8988T (cell line): ENCODE data around the gene HAUS6.
"Not testable (repeated sequence)": the region's sequence is repeated elsewhere in the genome, so short reads cannot be mapped to it uniquely, and the experiment has no call there.

ENCODE experiments used
- DNase-seq: peaks from one replicate; pipeline ENCODE4 v3.0.0; 2011

Gene HAUS6

DNA sequence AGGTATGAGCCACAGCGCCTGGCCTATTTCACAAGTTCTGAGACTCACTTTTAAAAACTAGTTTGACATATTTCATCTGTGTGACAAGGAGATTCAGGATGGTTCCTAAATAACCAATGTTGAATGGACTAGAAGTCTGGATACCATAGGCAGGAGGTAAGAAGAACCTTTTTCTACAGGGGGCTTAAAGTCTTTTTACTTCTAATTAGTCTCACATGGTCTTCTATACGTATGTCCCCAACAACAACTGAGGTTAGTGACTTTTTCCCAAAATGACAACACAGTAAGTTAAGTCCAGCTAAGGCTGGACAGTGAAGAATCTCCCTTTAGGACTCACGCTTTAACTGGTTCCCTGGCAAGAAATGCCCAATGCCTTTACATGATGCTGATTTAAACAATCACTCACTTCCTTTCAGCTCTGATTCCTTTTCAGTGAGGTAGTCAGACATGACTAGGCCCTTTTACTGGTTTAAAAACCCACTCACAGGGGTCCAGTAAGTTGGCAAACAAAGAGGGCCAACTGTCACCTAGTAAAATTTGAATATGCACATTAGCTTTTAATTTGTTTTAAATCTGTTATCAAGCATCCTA, 12.1 kb upstream of the HAUS6 start:
- no peak for DNase-seq

DNA sequence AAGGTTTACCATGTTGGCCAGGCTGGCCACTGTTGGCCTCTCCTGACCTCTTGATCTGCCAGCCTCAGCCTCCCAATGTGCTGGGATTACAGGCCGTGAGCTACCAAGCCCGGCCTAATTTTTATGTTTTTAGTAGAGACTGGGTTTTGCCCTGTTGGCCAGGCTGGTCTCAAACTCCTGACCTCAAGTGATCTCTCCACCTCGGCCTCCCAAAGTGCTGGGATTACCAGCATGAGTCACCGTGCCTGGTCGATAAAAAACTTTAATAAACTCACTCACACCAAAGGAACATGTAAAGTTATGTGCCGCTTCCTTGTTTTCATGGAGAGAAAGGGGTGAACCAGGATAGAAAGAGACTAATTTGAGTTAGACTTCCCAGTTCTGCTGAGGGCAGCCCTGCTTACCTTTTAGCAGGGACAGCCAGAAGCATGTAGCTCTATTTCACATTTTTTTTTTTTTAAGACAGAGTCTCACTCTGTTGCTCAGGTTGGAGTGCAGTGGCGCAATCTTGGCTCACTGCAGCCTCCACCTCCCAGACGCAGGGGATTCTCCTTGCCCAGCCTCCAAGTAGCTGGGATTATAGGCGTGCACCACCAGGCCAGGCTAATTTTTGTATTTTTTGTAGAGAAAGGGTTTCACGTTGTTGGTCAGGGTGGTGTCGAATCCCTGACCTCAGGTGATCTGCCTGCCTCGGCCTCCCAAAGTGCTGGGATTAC, 11.4 kb upstream of the HAUS6 start:
- no peak for DNase-seq

DNA sequence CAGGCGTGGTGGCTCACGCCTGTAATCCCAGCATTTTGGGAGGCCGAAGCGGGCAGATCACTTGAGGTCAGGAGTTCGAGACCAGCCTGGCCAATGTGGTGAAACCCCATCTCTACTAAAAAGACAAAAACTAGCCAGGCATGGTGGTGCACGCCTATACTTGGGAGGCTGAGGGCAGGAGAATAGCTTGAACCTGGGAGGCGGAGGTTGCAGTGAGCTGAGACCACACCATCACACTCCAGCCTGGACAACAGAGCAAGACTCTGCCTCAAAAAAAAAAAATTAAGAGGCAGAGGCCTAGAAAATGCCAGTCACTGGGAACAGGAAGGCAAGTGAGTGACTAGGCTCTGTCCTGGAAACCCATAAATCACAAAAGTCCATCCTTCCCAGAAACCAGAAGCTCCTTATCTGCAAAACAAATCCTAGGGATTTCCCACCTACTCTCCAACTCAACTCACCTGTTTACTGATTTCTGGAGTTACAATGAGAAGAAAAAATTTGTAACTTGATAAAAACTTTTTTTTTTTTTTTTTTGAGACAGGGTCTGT, 10.4 kb upstream of the HAUS6 start:
- DNase-seq, result not testable (repeated sequence)

GRCh38 chr9:19108038-19108437, 5.3 kb upstream of the HAUS6 start:
- DNase-seq, result no peak

- DNase-seq, result no peak
Measured at GRCh38 chr9:19104515-19105282, 2.0 kb upstream of the HAUS6 start.

GRCh38 chr9:19102181-19102630, 498 bp downstream of the HAUS6 start:
- DNase-seq, result no peak

DNA sequence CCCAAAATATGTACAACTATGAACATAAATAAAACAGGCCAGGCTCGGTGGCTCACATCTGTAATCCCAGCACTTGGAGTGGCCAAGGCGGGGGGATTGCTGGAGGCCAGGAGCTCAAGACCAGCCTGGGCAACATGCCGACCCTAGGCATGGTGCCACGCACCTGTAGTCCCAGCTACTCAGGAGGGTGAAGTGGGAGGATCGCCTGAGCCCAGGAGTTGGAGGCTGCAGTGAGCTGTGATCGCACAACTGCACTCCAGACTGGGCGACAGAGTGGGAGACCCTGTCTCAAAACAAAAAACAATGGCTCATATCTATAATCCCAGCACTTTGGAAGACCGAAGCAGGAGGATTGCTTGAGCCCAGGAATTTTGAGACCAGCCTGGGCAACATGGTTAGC, 1.5 kb downstream of the HAUS6 start:
- no peak for DNase-seq

DNA sequence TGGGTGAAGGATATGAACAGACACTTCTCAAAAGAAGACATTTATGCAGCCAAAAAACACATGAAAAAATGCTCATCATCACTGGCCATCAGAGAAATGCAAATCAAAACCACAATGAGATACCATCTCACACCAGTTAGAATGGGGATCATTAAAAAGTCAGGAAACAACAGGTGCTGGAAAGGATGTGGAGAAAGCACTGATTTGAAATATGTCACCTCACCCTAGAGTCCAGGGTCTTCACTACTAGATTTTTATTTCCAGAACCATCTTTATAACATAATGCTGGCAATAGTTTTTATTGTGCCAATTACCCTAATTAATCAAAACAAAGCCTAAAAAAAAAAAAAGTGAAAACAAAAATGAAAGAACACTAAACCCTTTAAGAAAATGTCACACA, 5.3 kb downstream of the HAUS6 start:
- DNase-seq, result not testable (repeated sequence)

GRCh38 chr9:19087106-19088000, 15.4 kb downstream of the HAUS6 start:
- no peak for DNase-seq

DNA sequence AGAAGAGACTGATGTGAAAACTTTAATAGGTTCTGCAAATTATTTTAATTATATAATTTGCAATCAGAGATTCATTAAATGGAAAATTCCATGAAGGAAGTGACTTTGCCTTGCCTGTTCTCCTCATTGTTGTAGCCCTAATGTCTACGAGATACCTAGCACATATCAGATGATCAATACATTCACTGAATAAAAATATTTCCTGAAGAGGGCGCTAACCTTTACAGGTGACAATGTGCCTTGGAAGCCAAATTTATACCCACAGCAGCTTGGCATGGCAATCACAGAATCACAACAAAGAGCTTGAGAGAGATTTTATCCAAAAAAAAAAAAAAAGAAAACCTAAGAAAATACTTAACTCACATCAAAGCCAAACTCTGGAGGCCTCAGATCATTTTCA, 17.4 kb downstream of the HAUS6 start:
- no peak for DNase-seq

DNA sequence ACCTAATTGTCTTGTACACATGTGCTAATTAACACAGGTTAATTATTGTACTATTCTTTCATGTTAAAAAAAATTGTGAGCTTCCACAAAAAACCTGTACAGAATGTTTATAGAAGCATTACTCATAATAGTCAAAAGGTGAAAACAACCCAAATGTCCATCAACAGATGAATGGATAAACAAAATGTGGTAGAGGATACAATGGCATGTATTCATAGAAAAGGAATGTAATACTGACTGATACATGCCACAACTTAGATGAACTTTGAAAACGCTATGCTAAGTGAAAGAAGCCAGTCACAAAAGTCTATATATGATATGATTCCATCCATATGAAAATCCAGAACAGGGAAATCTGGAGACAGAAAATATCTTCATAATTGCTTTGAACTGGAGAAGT, 27.9 kb downstream of the HAUS6 start:
- DNase-seq, result no peak

- no peak for DNase-seq
Measured at GRCh38 chr9:19074229-19074628, 28.5 kb downstream of the HAUS6 start.

DNA sequence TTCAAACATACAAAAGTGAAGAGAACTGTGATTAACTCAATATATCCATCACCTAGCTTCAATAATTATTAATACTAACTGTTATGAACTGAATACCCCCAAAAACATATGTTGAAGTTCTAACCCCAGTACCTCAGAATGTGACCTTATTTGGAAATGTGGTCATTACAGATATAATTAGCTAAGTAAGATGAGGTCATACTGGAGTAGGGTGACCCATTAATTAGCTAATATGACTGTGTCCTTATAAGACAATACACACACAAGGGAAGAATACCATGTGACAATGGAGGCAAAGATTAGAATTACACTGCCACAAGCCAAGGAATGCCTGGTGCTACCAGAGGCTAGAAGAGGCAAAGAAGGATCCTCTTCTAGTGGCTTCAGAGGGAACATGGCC, 45.7 kb downstream of the HAUS6 start:
- no peak for DNase-seq

DNA sequence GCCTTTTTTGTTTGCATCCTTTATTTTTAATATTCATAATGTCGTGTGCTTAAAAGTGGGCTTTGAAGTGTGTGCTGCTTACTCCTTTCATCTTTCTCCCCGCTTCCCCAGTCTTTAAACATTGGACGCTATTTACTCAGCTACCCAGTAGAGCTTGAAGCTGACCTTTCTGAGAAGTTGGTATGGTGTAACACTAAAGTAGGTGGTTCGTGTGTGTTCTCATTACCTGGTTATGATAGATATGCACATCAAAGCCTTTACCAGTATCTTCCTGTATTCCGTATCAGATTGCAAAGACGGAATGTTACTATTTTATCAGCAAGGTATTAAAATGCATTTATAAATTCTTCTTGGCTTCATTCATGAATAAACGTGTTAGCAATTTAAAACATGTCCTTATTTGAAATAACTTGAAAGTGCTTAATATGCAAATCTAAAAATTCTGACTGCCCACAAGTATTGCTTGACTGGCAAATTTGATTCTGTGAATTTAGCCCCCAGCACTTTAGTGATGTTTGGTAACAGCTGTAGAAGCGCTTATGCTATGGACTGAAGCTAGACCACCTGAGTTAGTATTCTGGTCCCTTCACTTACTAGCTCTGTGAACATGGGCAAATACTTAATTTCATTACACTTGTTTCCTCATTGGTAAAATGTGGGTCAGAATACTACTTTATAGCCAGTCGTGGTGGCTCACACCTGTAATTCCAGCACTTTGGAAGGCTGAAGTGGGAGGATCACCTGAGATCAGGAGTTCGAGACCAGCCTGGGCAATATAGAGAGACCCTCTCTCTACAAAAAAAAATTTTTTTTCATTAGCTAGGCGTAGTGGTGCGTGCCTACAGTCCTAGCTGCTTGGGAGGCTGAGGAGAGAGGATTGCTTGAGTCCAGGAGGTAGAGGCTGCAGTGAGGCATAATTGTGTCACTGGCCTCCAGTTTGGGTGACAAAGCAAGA, 51.8 kb downstream of the HAUS6 start:
- no peak for DNase-seq

DNA sequence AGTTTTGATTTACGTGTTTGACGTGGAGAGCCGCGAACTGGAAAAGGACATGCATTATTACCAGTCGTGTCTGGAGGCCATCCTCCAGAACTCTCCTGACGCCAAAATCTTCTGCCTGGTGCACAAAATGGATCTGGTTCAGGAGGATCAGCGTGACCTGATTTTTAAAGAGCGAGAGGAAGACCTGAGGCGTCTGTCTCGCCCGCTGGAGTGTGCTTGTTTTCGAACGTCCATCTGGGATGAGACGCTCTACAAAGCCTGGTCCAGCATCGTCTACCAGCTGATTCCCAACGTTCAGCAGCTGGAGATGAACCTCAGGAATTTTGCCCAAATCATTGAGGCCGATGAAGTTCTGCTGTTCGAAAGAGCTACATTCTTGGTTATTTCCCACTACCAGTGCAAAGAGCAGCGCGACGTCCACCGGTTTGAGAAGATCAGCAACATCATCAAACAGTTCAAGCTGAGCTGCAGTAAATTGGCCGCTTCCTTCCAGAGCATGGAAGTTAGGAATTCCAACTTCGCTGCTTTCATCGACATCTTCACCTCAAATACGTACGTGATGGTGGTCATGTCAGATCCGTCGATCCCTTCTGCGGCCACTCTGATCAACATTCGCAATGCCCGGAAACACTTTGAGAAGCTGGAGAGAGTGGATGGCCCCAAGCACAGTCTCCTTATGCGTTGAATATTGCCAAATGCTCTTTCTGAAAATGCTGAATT, 52.6 kb downstream of the HAUS6 start:
- no peak for DNase-seq

- DNase-seq, result peak; percentile 63
Measured at GRCh38 chr9:19048966-19049916, 53.5 kb downstream of the HAUS6 start, which contains the start of gene RRAGA. RRAGA (plus strand) TSS chr9:19049427; CDS start chr9:19049660, 233 bp downstream.

DNA sequence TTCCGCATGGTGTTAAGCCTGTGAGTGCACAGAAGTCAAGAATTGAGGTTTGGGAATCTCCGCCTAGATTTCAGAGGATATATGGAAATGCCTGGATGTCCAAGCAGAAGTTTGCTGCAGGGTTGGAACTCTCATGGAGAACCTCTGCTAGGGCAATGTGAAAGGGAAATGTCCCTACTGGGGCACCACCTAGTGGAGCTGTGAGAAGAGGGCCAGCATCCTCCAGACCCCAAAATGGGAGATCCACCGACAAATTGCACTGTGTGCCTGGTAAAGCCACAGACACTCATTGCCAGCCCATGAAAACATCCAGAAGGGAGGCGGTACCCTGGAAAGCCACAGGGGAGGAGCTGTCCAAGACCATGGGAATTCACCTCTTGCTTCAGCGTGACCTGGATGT, 66.1 kb downstream of the HAUS6 start:
- DNase-seq, result no peak

- no peak for DNase-seq
Measured at GRCh38 chr9:19033015-19033414, 69.7 kb downstream of the HAUS6 start, which contains the start of gene SAXO1. SAXO1 (minus strand) TSS chr9:19033209; CDS start chr9:19032908, 301 bp downstream.

GRCh38 chr9:19032406-19032805, 70.3 kb downstream of the HAUS6 start:
- DNase-seq, result no peak
